Neural progenitor cell (in vitro differentiated cells): Measurements from ENCODE around the gene LIPN.

Experiments used
- CTCF ChIP-seq: fragments of 200-600 bp; sonication (generic); IDR thresholded peaks from 2 replicates; pipeline ENCODE4 v1.5.1; 2017; ENCODE audit warnings: antibody characterized with exemption, mild to moderate bottlenecking
- EZH2 ChIP-seq: fragments of 200-600 bp; sonication (generic); IDR thresholded peaks from 2 replicates; pipeline ENCODE4 v1.6.1; 2017; ENCODE audit warnings: antibody characterized with exemption, mild to moderate bottlenecking, moderate library complexity
- EZH2phosphoT487 ChIP-seq: fragments of 200-600 bp; sonication (generic); IDR thresholded peaks from 2 replicates; pipeline ENCODE4 v1.6.1; 2017; ENCODE audit warnings: antibody characterized with exemption

GRCh38 chr10:88769384-88769783 is 9.6 kb downstream of the LIPN start:
- TF ChIP-seq CTCF (no peak), EZH2phosphoT487 (no peak), EZH2 (no peak)
